GM23338 (cell line): ENCODE data around the gene HRH3. TPM values are rescaled to one million over a fixed set of nuclear protein-coding genes. Genes with fewer than 3 reads are reported as not detected.
A peak's percentile ranks its signal among the peaks of the same experiment; 100 is the strongest.

Experiments used
- ATAC-seq: fragments of 200-7000 bp; cut with Tn5 transposase; 3 replicates; pipeline ENCODE4 v1.9.1; 2020
- DNase-seq: peaks from one replicate; pipeline ENCODE4 v3.0.0-alpha.2; 2015; ENCODE audit warnings: low spot score
- H2AFZ ChIP-seq: fragments of 200-600 bp; sonication (generic); 2 replicates; pipeline ENCODE4 v1.8.0; 2016; ENCODE audit warnings: antibody characterized with exemption, mild to moderate bottlenecking, moderate library complexity
- H3F3A ChIP-seq: fragments of 200-600 bp; sonication (generic); replicated peaks from 2 replicates; pipeline ENCODE4 v1.8.0; 2017; ENCODE audit warnings: antibody characterized with exemption, mixed run types, low read depth
- H3K27ac ChIP-seq: fragments of 200-600 bp; sonication (generic); 2 replicates; pipeline ENCODE4 v1.6.1; 2016; ENCODE audit warnings: low read depth
- H3K27me3 ChIP-seq: fragments of 200-600 bp; sonication (generic); 2 replicates; pipeline ENCODE4 v1.8.0; 2016; ENCODE audit warnings: mild to moderate bottlenecking, mixed run types, moderate library complexity; ENCODE audit not compliant: insufficient read depth
- H3K36me3 ChIP-seq: fragments of 200-600 bp; sonication (generic); 2 replicates; pipeline ENCODE4 v1.8.0; 2016; ENCODE audit warnings: mild to moderate bottlenecking; ENCODE audit not compliant: insufficient read depth
- H3K4me1 ChIP-seq: fragments of 200-600 bp; sonication (generic); 2 replicates; pipeline ENCODE4 v1.8.0; 2016; ENCODE audit warnings: mild to moderate bottlenecking, moderate library complexity; ENCODE audit not compliant: insufficient read depth
- H3K4me2 ChIP-seq: fragments of 200-600 bp; sonication (generic); 2 replicates; pipeline ENCODE4 v1.7.1; 2017; ENCODE audit warnings: mixed run types
- H3K4me3 ChIP-seq: fragments of 200-600 bp; sonication (generic); 2 replicates; pipeline ENCODE4 v1.6.1; 2016; ENCODE audit warnings: mixed run types
- H3K79me2 ChIP-seq: fragments of 200-600 bp; sonication (generic); replicated peaks from 2 replicates; pipeline ENCODE4 v1.8.0; 2017; ENCODE audit warnings: mild to moderate bottlenecking; ENCODE audit not compliant: insufficient read depth
- H3K9me2 ChIP-seq: fragments of 200-600 bp; sonication (generic); 2 replicates; pipeline ENCODE4 v1.8.0; 2017; ENCODE audit not compliant: insufficient read depth
- H4K20me1 ChIP-seq: fragments of 200-600 bp; sonication (generic); replicated peaks from 2 replicates; pipeline ENCODE4 v1.8.0; 2017; ENCODE audit warnings: mild to moderate bottlenecking; ENCODE audit not compliant: insufficient read depth
- H3K27ac Mint-ChIP-seq: 2 replicates; pipeline ENCODE4 v1.8.0; 2020; ENCODE audit warnings: inconsistent platforms, mild to moderate bottlenecking, moderate library complexity, mixed read lengths
- H3K27me3 Mint-ChIP-seq: 3 replicates; pipeline ENCODE4 v1.8.0; 2022; ENCODE audit warnings: low read depth, mild to moderate bottlenecking, moderate library complexity, mixed read lengths, inconsistent platforms; ENCODE audit not compliant: insufficient read depth, poor library complexity
- H3K36me3 Mint-ChIP-seq: 3 replicates; pipeline ENCODE4 v1.8.0; 2021; ENCODE audit warnings: low read depth, mild to moderate bottlenecking, inconsistent platforms, moderate library complexity, mixed read lengths
- H3K4me1 Mint-ChIP-seq: 3 replicates; pipeline ENCODE4 v1.8.0; 2020; ENCODE audit warnings: mild to moderate bottlenecking, inconsistent platforms, mixed read lengths
- H3K4me3 Mint-ChIP-seq: 3 replicates; pipeline ENCODE4 v1.8.0; 2021; ENCODE audit warnings: moderate library complexity, mild to moderate bottlenecking, inconsistent platforms, mixed read lengths
- H3K9me3 Mint-ChIP-seq: 3 replicates; pipeline ENCODE4 v1.8.0; 2020; ENCODE audit warnings: moderate library complexity, mild to moderate bottlenecking, inconsistent platforms, mixed read lengths
- CREB1 ChIP-seq: fragments of 250-450 bp; sonication (Bioruptor Pico); IDR thresholded peaks from 2 replicates; pipeline ENCODE4 v1.5.0; 2020; ENCODE audit warnings: low read depth, mild to moderate bottlenecking, moderate library complexity
- ETS1 ChIP-seq: IDR thresholded peaks from 2 replicates; pipeline ENCODE4 v1.6.1; 2016; ENCODE audit warnings: antibody characterized with exemption
- EZH2 ChIP-seq: fragments of 200-600 bp; sonication (generic); IDR thresholded peaks from one replicate; pipeline ENCODE4 v1.8.0; 2017; ENCODE audit warnings: antibody characterized with exemption, mild to moderate bottlenecking, low read depth; ENCODE audit not compliant: unreplicated experiment
- EZH2phosphoT487 ChIP-seq: fragments of 200-600 bp; sonication (generic); IDR thresholded peaks from one replicate; pipeline ENCODE4 v1.8.1; 2018; ENCODE audit warnings: antibody characterized with exemption; ENCODE audit not compliant: unreplicated experiment
- NANOG ChIP-seq: IDR thresholded peaks from 2 replicates; pipeline ENCODE4 v1.6.1; 2016; ENCODE audit warnings: antibody characterized with exemption, borderline replicate concordance
- POLR2AphosphoS5 ChIP-seq: IDR thresholded peaks from 2 replicates; pipeline ENCODE4 v1.6.1; 2016; ENCODE audit warnings: antibody characterized with exemption, low read depth
- STAT1 ChIP-seq: IDR thresholded peaks from one replicate; pipeline ENCODE4 v1.6.1; 2016; ENCODE audit warnings: antibody characterized with exemption; ENCODE audit not compliant: unreplicated experiment
- polyA plus RNA-seq: library from polyadenylated mRNA; unstranded; fragments of >200 nt; fragmentation: Nextera tagmentation; extraction: Ambion mirVana; gene quantifications from 2 replicates; pipeline ENCODE4 v1.2.1, GENCODE V29; 2016
- total RNA-seq: library from RNA; depleted of rRNA; stranded (reverse); fragments of >200 nt; shearing (Covaris generic); gene quantifications from 2 replicates; pipeline ENCODE4 v1.2.3, GENCODE V29; 2014

HRH3 gene
- total and polyA plus RNA-seq, 2 experiments from 2014 or later = 1.5 to 5.2 TPM

GRCh38 chr20:62226707-62227590 lies 6.9 kb upstream of the HRH3 start:
- Mint-ChIP-seq H3K36me3 (no peaks in the 10 kb centered on the region; the same call in 2 of the 3 replicates), H3K9me3 (no peaks in the 10 kb centered on the region), H3K27ac (peak overlapping the region; percentile 43; the same call in 1 of the 2 replicates), H3K4me3 (no peak overlapping the region; the same call in 2 of the 3 replicates), H3K27me3 (peaks cover 3% of the 10 kb centered on the region), H3K4me1 (peaks cover 11% of the 10 kb centered on the region)
- H3K9me2 ChIP-seq = no peaks in the 10 kb centered on the region
- no peaks in the 10 kb centered on the region for H3K4me1 ChIP-seq
- no peak overlapping the region for H3K4me3 ChIP-seq
- ATAC-seq (no peak), DNase-seq (no peak)
- peaks cover 4% of the 10 kb centered on the region; the same call in 1 of the 2 replicates for H3K27me3 ChIP-seq
- no peak overlapping the region for H3K27ac ChIP-seq
- TF ChIP-seq EZH2 (no peak), NANOG (no peak), ETS1 (no peak), POLR2AphosphoS5 (no peak), CREB1 (CRISPR knock-in tag) (no peak), EZH2phosphoT487 (no peak), STAT1 (no peak)
- no peaks in the 10 kb centered on the region for H3K79me2 ChIP-seq
- no peak overlapping the region for H3K4me2 ChIP-seq
- H4K20me1 ChIP-seq = no peaks in the 10 kb centered on the region
- H2AFZ ChIP-seq = no peak overlapping the region; the same call in 1 of the 2 replicates
- H3K36me3 ChIP-seq = no peaks in the 10 kb centered on the region
- no peaks in the 10 kb centered on the region for H3F3A ChIP-seq

- DNase-seq = no peak
- Histone ChIP-seq H3K79me2 (no peaks in the 10 kb centered on the region), H3K4me2 (no peak overlapping the region), H3F3A (no peaks in the 10 kb centered on the region), H3K4me1 (peaks cover 5% of the 10 kb centered on the region; the same call in 1 of the 2 replicates), H3K36me3 (no peaks in the 10 kb centered on the region), H3K27me3 (peaks cover 14% of the 10 kb centered on the region), H3K27ac (no peak overlapping the region), H2AFZ (no peak overlapping the region), H4K20me1 (no peaks in the 10 kb centered on the region), H3K4me3 (no peak overlapping the region), H3K9me2 (no peaks in the 10 kb centered on the region)
- ATAC-seq = no peak
- H3K9me3 Mint-ChIP-seq = no peaks in the 10 kb centered on the region
- TF ChIP-seq NANOG = no peak
- no peak overlapping the region for H3K27ac Mint-ChIP-seq
- H3K36me3 Mint-ChIP-seq = no peaks in the 10 kb centered on the region; the same call in 2 of the 3 replicates
- H3K27me3 Mint-ChIP-seq = peaks cover 12% of the 10 kb centered on the region
- H3K4me1 Mint-ChIP-seq = peaks cover 16% of the 10 kb centered on the region
- no peak overlapping the region for H3K4me3 Mint-ChIP-seq
These were observed 6.0 kb upstream of the HRH3 start for GRCh38 chr20:62225820-62226635.
